ENCODE measurements around the gene UNC5B.

Gene UNC5B

DNA sequence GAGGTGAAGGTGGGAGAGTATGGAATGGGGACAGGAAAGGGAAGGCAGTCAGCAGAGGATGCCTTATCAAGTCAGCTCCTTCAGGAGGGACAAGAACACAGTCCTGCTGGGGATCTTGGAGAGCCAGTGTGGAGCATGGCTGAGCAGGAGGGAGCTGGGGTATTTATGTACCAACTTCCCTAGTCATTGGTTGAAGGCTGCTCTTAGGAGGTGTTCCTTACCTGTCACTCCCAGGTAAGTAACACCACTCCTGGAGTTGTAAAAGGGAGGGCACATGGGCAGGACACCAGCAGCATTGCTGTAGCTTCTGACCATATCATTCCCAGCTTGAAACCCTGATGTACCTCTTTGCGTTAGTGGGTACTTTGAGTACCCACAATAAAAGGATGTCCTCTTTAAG, 136.5 kb downstream of the UNC5B start:
- no peak for DNase-seq

DNA sequence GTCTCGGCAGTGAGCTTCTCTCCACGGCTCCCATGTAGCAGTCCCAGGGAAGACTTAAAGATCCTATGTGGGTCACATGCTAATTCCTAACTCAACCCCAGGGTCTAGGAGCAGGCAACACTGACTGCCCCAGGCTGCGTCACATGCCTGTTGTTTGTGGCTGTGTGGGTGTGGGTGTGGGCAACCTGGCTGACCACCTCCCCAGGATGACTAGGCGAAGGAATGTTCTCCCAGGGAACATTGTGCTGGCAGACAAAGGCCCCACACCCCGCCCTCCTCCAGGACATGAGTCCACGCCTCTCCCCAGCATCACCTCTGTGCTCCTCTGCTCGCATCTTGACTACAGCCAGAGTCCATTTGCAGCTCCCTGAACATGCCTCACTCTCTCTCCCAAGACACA, 137.0 kb downstream of the UNC5B start:
- no peak for DNase-seq

DNA sequence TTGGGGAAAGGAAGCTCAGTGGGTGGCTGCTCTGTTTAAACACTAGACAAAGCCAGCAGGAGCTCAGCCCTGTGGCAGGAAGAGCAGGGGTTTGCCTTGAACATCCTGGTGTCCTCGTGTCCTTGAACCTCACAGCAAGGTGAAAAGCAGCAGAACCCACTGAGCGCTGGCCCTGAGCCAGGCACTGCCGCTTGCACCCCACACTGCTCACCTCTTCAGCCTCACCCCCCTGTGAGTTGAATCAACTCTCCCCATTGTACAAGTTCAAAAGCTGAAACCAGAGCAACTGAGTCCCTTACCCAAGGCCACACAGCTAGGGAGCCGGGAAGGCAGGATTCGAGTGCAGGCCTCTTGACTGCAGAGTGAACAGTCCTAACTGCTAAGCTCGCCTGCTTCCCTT, 138.7 kb downstream of the UNC5B start:
- no peak for DNase-seq

DNA sequence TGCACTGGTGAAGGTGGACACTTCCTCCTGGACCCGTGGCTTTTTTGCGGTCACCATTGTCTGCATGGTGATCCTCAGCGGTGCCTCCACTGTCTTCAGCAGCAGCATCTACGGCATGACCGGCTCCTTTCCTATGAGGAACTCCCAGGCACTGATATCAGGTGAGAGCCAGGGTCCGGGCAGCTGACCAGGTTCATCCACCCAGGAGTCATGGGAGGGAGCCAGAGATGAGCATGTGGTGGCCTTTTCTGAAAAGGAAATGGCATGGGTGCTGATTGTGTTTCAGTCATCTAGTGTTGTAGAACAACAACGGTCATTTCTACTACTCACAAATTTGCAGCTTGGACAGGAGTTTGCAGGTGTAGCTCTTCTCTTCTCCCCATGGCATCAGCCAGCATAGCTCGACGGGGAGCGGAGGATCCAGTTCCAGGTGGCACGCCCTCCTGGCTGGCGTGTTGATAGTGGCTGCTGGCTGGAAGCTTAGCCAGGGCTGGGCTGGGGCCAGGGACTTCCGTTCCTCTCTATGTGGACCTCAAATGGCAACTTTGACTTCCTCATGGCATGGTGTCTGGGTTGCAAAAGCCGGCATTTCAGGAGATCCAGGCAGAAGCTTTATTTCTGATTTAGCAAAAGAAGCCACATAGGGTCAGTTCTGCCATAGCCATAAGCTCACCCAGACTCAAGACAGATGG, 139.4 kb downstream of the UNC5B start:
- no peak for DNase-seq
